Endothelial cell (in vitro differentiated cells): Measurements from ENCODE around the gene RNF123. TPM values are rescaled to one million over a fixed set of nuclear protein-coding genes. Genes with fewer than 3 reads are reported as not detected.
A peak's percentile ranks its signal among the peaks of the same experiment; 100 is the strongest.

Experiments used
- DNase-seq: peaks from one replicate; pipeline ENCODE4 v3.0.0; 2021; ENCODE audit warnings: low spot score
- H3K27ac Mint-ChIP-seq: one replicate; pipeline ENCODE4 v1.8.0; 2021; ENCODE audit warnings: mixed read lengths, inconsistent platforms; ENCODE audit not compliant: unreplicated experiment
- H3K27me3 Mint-ChIP-seq: one replicate; pipeline ENCODE4 v1.8.0; 2021; ENCODE audit warnings: mild to moderate bottlenecking, moderate library complexity, mixed read lengths, inconsistent platforms; ENCODE audit not compliant: unreplicated experiment
- H3K36me3 Mint-ChIP-seq: one replicate; pipeline ENCODE4 v1.8.0; 2021; ENCODE audit warnings: mild to moderate bottlenecking, low read depth, mixed read lengths, inconsistent platforms; ENCODE audit not compliant: unreplicated experiment
- H3K4me1 Mint-ChIP-seq: one replicate; pipeline ENCODE4 v1.8.0; 2021; ENCODE audit warnings: mild to moderate bottlenecking, mixed read lengths, inconsistent platforms; ENCODE audit not compliant: unreplicated experiment
- H3K4me3 Mint-ChIP-seq: one replicate; pipeline ENCODE4 v1.8.0; 2021; ENCODE audit warnings: mild to moderate bottlenecking, mixed read lengths, inconsistent platforms; ENCODE audit not compliant: unreplicated experiment
- H3K9me3 Mint-ChIP-seq: one replicate; pipeline ENCODE4 v1.8.0; 2021; ENCODE audit warnings: mixed read lengths, inconsistent platforms; ENCODE audit not compliant: unreplicated experiment
- CTCF ChIP-seq: fragments of 200-600 bp; sonication (generic); IDR thresholded peaks from one replicate; pipeline ENCODE4 v1.5.0; 2021; ENCODE audit warnings: antibody characterized with exemption; ENCODE audit not compliant: unreplicated experiment
- long read RNA-seq: library from polyadenylated mRNA; unstranded; transcript quantifications from one replicate; pipeline ENCODE4 v2.0.0, GENCODE V29; 2020; ENCODE audit not compliant: unreplicated experiment
- total RNA-seq: library from RNA; stranded (reverse); fragmentation: NEBNext Ultra II Directional; extraction: Animal tissue kit (Norgen Biotek cat#: 25700); gene quantifications from one replicate; pipeline ENCODE4 v1.2.1, GENCODE V29; 2021; ENCODE audit not compliant: unreplicated experiment

RNF123 gene
- total RNA-seq, result 42.3 TPM
- long read RNA-seq, full-length matches to known transcripts, result 1 of 12 reads
- long read RNA-seq, partial matches to known transcripts, result 2 of 12 reads
- long read RNA-seq, other reads (novel, unspliced or antisense), result 9 of 12 reads

GRCh38 chr3:49689046-49689907, at the start of gene RNF123, which contains the start of gene MST1:
Gene RNF123 (plus strand): TSS chr3:49689557. CDS start chr3:49691166, 1,609 bp downstream.
Gene MST1 (minus strand): TSS chr3:49689474. CDS start chr3:49688691, 783 bp downstream.
- peak; percentile 95 for DNase-seq
- TF ChIP-seq CTCF, result no peak
- Mint-ChIP-seq H3K27ac (peak within 1 kb of the TSS; percentile 70), H3K9me3 (no peaks in the 10 kb centered on the region), H3K4me3 (peak within 1 kb of the TSS; percentile 92), H3K4me1 (peaks cover 12% of the 10 kb centered on the region), H3K27me3 (peaks cover 4% of the 10 kb centered on the region), H3K36me3 (peaks cover 6% of the 10 kb centered on the region)

- H3K27me3 Mint-ChIP-seq, result peaks cover 5% of the 10 kb centered on the region
- peaks cover under 1% of the 10 kb centered on the region for H3K36me3 Mint-ChIP-seq
- H3K27ac Mint-ChIP-seq, result no peak overlapping the region
- DNase-seq, result no peak
- no peaks in the 10 kb centered on the region for H3K9me3 Mint-ChIP-seq
- peaks cover 4% of the 10 kb centered on the region for H3K4me1 Mint-ChIP-seq
- H3K4me3 Mint-ChIP-seq, result no peak overlapping the region
- no peak for TF ChIP-seq CTCF
These were observed 48.1 kb upstream of the RNF123 start for GRCh38 chr3:49641292-49641691.

- no peak for TF ChIP-seq CTCF
- no peaks in the 10 kb centered on the region for H3K9me3 Mint-ChIP-seq
- DNase-seq, result no peak
- no peak overlapping the region for H3K4me3 Mint-ChIP-seq
- peaks cover 5% of the 10 kb centered on the region for H3K27me3 Mint-ChIP-seq
- no peaks in the 10 kb centered on the region for H3K36me3 Mint-ChIP-seq
- H3K4me1 Mint-ChIP-seq, result peaks cover under 1% of the 10 kb centered on the region
- H3K27ac Mint-ChIP-seq, result no peak overlapping the region
These were observed 47.2 kb upstream of the RNF123 start for GRCh38 chr3:49641921-49642707.

GRCh38 chr3:49642708-49643145, 46.6 kb upstream of the RNF123 start:
- Mint-ChIP-seq H3K27me3 (peaks cover 5% of the 10 kb centered on the region), H3K4me3 (no peak overlapping the region), H3K4me1 (peaks cover 5% of the 10 kb centered on the region), H3K9me3 (no peaks in the 10 kb centered on the region), H3K36me3 (no peaks in the 10 kb centered on the region), H3K27ac (no peak overlapping the region)
- no peak for DNase-seq
- no peak for TF ChIP-seq CTCF
